Fibroblast of peridontal ligament (primary cell): ENCODE measurements around the gene CRTAC1.

Experiments used
- DNase-seq: peaks from one replicate; pipeline ENCODE4 v3.0.0-alpha.2; 2010; ENCODE audit errors: extremely low read depth

Gene CRTAC1, protein sequence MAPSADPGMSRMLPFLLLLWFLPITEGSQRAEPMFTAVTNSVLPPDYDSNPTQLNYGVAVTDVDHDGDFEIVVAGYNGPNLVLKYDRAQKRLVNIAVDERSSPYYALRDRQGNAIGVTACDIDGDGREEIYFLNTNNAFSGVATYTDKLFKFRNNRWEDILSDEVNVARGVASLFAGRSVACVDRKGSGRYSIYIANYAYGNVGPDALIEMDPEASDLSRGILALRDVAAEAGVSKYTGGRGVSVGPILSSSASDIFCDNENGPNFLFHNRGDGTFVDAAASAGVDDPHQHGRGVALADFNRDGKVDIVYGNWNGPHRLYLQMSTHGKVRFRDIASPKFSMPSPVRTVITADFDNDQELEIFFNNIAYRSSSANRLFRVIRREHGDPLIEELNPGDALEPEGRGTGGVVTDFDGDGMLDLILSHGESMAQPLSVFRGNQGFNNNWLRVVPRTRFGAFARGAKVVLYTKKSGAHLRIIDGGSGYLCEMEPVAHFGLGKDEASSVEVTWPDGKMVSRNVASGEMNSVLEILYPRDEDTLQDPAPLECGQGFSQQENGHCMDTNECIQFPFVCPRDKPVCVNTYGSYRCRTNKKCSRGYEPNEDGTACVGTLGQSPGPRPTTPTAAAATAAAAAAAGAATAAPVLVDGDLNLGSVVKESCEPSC

DNA sequence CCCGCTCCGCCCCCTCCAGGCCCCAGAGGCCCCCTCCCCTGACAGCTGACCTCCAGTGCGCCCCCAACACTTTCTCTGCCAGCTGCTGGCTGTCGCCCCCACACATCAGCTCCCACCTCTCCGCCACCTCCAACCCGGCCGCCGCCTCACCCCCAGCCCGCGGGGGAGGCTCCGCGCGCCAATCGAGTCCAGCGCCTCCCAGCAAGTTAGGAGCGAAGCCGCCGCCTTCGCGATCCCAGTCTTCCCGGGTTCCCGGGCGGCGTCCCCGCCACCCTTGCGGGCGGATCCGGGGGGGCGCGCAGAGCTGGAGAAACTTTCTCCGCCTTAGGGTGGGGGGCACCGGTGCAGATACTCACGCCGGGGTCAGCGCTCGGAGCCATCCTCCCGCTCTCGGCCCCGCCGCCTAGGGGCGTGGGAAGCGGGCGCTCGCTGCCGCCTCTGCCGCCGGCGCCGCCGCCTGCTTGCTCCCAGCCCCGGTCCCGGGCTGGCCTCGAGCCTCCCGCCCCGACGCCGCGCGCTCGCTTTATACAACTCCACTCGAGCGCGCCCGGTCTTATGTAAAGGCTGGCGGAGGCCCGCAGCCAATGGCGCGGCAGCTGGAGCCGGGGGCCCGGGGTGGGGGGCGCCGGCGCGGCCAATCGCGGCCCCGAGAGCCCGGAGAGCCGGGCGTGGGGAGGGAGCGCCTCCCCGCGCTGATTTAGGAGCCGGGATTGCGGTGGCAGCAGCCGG, at the start of gene CRTAC1:
TSS of gene CRTAC1 (minus strand) at position 529 of the 729 bp plus-strand sequence. CDS start at position 380, 149 bp downstream.
- no peak for DNase-seq

DNA sequence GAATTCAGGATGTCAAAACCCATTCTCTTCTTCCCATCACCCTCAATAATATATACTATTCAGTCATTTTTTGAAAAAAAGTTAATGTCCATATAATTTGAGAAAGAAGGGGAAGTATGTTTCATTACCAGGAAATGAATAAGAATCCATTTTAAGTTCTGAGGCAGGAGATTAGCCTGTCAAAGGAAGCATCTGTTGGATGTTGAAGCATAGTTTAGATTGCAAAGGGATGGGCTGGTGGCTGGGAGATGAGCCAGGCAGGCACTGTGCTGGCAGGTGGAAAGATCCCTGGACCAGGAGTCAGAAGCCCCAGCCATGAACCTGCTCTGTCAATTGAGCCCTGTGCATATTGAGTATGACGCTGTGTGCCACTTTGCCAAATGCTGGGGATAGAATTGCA, 48.4 kb upstream of the CRTAC1 start:
- no peak for DNase-seq

DNA sequence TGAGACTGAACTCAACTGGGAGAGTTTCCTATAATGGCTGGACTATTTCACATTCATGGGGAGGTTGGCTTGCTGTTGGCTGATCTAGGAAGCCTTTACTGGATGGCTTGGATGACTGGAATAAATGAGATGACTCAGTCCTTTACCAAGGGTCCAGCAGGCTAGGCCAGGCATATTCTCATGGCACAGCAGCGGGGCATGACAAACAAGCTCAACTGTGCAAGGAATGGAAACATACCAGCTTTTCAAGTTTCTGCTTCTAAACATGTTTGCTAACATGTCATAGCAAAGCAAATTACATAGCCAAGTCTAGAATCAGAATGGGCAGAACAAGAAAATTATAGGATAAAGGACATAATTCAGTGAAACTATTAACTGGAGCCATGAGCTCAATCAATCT, 46.8 kb upstream of the CRTAC1 start:
- DNase-seq, result no peak

DNA sequence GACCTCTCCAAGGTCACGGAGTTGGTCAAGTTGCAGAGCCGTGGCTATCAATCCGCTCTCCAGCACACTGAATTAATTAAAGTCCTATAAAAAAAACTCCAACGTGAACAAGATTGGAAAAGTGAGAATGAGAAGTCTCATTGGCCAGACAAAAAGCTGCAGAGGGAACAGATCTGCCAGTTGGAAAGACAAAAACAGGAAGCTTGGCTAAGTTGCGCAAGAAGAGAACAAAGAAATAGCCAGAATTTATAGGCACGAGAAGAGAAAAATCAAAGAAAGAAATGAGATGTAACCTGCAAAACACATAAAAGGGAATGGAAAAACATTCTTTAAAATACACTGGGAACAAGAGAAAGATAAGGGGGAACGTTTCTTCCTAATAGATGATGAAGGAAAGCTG, 45.7 kb upstream of the CRTAC1 start:
- DNase-seq, result no peak

DNA sequence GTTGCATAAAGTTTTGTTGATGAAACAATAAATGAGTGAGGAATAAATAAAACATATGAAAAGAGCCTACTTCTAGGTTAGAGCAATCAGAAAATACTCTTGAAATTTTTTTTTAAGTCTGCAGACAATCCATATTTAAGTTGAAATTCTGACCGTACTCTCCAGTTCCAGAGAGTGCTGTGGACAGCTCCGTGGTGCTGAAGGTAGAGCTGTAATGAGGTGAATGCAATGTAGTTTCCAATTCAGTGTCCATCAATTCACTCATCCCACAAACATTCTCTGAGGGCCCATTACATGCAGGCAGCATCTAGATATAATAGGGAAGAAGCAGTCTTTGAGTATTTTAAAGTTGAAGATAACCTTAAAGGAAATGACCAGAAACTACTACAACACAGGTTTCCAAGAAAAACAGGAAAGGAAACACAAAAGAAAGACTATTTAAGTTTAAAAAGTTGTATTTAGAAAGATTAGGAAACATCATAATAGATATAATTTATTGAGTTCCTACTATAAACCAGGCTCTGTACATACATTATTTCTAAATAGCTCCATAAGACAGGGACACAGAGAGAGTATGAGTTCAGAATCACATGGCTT, 44.0 kb upstream of the CRTAC1 start:
- peak; percentile 13 for DNase-seq

DNA sequence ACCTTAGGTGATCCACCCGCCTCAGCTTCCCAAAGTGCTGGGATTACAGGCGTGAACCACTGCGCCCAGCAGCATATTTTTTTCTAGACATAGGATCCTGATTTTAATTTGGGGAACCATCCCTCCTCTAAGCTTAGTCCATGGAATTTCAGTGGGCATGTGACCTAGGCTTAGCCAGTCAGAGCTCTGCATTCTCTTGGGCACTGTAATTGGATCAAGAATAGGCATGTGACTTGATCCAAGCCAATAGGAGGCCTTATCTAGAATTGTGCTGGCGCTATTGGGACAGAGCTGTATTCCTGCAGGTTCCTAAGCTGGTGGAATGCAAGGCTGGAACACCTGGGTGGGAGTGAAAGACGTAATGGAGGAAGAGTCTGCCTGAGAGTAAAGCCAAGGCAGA, 36.7 kb upstream of the CRTAC1 start:
- DNase-seq, result no peak

DNA sequence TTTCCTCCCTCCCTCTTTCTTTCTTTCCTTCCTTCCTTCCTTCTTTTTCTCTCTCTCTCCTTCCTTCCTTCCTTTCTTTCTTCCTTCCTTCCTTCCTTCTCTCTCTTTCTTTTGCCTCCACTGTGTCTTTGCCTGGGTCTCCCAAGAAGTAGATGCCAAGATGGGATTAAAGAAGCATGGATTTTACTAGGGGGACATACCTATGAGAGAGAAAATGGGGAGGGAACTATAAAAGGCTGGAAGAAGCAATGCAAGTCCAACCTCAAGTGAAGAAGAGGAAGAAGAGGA, 33.3 kb upstream of the CRTAC1 start:
- DNase-seq, result no peak

DNA sequence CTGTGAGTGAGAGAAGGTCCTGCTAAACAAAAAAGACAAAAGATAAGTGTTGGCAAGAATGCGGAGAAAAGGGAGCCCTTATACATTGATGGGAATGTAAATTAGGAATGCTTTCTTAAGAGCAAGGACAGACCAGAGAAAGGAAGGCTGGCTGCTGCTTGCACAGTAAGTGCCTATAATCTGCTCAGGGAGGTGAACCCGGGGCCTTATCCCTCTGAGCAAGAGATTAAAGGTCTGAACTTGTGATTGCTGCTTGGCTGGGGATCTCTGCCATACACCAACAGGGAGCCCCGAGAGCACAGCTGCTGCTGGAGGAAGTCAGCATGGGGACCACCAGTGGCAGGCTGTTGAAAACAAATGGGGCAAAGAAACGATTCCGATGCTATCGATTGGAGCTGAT, 32.0 kb upstream of the CRTAC1 start:
- DNase-seq, result no peak

DNA sequence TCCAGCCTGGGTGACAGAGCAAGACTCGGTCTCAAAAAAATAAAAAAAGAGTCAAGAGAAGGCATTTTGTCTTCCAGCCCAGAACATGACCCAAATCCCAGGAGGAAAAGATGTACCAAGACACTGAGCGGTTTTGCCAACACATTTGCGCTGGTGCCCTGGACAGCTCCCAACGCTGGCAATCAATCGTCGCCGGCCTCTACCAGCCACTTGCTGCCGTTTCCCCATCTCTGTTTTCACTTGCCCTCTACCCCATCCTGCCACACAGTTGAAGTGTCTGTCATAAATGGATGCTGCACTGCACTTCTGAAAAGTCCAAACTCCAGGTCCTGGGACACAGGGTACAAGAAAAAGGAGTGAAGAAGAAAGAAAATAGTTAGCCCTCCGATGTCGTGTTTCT, 29.7 kb upstream of the CRTAC1 start:
- DNase-seq, result no peak

DNA sequence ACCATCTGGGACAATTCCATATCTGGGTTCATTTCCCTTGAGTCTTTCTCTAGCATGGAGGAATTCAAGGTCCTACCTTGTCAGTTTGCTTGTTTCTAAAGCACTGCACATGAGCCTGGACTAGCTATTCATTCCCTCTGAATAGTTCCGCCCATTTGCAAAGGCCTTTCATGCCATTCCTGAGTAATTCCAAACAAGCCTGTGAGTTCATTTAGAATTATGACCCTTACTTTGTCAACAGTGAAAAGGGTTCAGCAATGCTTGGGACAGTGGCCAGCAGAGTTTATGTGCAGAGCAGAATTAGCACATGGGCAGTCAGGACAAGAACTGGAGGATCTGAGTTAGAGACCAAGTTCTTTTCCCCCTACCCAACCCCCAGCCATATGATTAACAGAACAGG, 27.9 kb upstream of the CRTAC1 start:
- DNase-seq, result no peak

DNA sequence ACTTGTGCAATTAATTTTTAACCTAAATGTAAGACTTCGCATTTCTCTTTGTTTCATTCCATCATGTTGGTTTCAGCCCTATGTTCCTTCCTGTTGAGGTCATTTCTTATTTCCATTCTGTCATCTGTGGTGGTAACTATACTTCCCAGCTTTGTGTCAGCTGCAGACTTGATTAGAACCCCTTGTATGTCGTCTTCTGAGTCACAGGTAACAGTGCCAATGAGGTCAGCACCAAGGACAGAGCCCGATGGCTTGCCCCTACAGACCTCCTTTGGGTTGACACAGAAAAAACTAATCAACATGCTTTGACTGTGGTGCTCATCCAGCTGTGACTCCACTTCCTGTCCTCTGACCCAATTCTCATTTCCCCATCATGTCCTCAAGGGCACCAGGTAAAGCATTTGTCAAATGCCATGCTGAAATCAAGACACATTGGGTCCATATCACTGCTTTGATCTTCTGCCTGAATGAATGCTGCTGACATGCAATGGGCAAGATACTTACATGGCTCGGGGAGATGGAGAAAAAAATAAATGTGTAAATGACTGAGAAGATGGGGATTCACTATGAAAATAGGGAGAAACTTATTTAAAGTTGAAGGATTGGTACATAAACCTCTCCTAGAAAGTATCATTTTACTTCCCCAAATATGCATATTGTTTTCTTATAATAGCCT, 25.6 kb upstream of the CRTAC1 start:
- DNase-seq, result peak; percentile 2

DNA sequence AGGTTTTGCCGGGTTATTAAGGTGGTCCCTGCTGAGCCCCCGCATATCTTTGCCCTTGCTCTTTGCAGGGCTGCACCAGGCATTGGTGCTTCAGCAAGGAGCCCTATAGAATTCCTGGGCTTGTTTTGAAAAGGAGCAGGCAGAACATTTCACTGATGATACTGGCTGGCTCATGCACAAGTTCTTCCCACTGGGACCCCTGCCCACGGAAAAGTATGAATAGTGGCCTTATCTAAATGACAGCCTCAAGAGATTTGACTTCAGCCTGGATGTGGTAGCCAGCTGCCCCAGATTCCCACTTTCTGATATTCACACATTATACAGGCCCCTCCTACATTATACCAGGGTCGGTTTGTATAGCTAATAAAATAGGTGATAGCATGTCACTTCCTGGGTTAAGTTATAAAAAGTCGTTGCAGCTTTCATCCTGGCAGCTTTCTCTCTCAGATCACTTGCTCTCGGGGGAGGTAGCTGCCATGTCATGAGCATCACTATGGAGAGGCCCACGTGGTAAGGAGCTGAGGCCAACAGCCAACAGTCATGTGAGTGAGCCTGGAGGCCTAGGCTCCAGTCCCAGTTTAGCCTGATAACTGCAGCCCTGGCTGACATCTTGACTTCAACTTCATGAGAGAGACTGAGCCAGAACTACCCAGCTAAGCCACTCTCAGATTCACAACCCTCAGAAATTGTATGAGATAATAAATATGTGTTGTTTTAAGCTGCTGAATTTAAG, 16.8 kb upstream of the CRTAC1 start:
- peak; percentile 4 for DNase-seq

DNA sequence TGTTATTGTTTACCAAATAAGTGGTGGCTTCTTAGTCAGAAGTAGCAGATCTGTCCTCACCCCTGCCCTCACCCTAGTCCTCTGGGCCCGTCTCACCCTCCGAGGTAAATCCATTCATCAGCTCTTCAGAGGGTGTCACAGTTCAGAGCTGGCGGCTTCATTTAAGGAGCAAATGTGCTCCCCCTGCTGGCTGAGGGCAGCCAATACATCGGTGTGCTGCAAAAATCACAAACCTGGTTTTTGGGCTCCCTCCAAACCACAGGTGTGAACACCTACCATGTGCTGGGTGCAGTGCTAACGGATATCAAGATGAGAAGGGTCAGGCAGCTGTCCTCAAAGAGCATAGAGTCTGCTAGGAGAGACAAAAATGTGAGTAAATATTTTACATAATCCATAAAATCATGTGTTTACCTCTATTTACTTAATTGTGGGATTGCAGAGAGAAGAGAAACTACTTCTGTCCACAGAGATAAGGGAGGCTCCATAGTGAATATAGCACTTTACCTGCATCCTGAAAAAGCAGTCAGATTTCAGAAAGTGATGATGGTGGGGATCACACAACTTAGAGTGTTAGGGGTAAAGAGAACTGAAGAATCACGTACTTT, 15.5 kb upstream of the CRTAC1 start:
- DNase-seq, result peak; percentile 47

DNA sequence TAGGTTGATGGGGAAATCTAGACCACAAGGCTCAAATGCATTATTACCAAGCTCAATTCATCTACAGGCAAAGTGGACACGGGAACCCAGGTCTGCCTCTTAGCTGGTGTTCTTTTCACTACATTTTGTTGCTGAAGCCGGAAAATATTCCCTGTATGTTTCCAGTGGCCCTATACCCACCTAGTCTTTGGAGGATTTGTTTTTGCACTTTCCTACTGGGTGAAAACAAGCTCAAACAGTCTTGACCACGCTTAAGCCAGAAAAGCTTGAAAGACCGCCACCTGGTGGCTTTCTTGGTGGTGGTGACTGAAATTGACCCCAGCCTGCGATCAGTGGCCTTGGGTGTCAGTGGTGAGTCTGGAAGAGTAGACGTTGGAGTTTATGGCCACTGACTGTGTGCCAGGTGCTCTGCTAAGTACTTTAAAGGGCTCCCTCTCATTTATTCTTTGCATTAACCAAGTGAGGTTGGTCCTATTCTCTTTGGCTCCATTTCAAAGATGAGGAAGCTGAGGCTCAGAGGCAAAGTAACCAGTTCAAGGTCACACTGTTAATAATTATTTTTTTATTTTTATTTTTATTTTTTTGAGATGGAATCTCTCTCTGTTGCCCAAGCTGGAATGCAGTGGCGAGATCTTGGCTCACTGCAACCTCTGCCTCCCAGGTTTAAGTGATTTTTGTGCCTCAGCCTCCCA, 11.1 kb upstream of the CRTAC1 start:
- peak; percentile 59 for DNase-seq

DNA sequence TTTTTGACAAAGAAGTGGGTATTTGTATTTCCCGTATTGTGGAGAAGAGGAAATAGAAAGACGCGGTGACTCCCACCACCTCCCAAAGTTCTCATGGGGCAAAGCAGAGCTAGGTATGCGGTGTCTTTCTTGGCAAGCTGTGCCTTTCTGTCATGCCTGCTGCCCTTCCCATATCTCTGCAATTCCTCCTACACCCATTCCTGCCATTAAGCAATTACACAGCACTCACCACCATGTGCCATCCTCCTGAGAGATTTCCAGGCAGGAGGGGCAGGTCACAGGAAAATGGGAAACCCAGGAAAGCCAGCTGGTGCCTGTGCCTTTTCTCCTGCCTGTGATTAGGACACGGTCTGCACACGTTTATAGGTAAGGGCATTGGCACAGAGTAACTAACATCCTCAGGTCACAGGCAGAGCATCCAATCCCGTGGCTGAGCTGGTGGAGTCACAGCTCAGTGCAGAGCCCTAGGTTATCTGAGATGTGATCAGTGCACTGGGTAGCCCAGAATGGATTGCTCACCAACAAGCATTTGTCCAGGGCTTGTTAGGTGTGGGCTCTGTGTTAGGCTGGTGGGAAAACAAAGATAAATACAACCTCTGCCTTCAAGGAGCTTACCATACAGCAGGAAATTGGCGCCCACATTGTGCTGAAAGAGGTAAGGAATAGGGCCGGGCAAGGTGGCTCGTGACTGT, 9.4 kb upstream of the CRTAC1 start:
- DNase-seq, result no peak

DNA sequence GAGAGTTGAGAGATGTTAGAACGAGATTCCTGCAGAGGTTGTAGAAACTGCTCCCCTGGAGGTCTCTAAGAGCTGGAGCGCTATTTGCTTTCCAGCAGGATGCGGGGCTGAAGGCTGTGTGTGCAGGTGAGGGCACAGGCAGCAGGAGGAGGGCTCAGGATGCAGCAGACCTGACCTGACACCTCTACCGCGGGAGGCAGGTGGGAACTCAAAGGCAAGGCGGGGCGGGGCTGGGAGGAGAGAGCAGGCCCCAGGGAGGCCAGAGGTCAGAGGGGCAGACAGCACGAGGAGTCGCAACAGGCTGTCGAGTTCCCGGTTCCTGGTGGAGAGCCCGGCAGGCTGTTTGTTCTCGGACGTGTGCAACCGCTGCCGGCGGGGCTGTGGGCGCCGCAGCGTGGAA, 7.9 kb upstream of the CRTAC1 start:
- DNase-seq, result no peak

DNA sequence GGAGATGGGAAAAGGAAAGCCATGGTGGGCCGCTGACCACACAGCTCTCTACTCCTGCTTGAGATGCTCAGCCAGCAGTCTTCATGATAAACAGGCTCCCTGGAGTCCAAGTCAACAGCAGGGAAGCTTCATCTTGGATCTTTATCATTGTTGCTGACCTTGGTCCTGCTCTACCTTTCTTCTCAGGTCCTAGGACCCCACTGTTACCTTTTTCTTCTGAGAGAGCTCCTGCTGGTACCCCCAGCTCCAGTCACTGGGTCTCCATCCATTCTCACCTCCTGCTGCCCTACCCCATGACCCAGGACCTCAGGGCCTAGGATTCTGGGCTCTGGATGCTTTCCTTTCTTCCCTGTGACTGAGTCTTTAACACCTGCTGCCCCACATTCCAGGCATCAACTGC, 5.2 kb upstream of the CRTAC1 start:
- DNase-seq, result no peak

DNA sequence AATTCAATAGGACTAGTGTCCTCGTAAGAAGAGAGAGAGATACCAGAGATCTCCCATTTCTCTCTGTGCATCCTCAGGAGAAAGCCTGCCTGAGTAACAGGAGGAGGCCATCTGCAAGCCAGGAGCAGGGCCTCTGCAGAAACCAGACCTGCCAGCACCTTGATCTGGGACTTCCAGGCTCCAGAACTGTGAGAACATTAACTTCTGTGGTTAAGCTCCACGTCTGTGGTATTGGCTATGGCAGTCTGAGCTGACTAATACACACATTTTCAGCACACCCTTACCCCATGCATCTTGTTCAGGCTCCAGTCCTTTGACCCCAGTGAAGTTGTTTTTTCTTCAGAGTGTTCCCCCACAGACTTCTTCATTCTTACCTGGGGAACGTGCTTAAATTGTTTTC, 3.1 kb upstream of the CRTAC1 start:
- DNase-seq, result no peak

DNA sequence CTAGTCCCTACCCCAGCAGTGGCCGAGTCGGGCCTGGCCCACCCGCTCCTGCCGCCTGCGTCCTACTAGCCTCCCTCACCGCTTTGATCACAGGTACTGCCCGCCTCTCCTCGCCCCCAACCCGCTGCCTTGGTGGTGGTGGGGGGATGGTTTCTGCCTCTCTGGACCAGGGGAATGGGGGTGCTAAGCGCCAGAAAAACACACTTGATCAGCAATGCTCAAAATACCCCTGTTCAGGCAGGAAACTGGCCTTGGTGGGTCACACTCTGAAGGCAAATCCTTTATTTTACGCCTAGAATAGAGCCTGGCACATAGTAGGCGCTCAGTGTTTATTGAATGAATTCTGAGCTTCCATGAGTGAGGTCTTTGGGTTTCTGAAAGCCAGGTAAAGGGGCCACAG, 1.0 kb upstream of the CRTAC1 start:
- DNase-seq, result no peak

DNA sequence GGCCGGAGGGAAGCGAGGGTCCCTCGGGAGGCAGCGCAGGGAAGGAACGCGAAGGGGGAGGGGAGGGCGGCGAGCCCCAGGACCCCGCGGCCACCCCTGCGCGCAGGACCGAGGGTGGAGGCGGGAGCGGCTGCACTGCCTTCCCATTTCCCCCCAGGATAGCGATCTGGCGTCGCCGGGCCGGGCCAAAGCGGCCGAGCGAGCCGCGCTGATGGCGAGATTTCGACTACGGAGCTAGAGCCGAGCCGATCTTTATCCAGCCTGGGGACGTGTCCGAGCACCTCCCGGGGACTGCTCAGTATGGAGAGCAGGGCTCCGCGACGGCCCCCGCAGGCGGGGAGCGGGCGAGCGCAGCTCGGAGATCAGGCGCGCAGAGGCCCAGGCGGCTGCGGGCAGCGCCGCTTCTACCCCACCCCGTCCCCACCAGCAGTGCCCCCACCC, 590 bp upstream of the CRTAC1 start:
- DNase-seq, result no peak
